ENCODE measurements around the gene OR10G3.

The OR10G3 gene

GRCh38 chr14:21534576-21534975 is 45.3 kb downstream of the OR10G3 start:
- ATAC-seq, result no peak
- TF ChIP-seq SNAI2 (CRISPR knock-in tag; IDR thresholded peaks at IDR 0.05) (no peak), ZNF565 (CRISPR knock-in tag; conservative IDR thresholded peaks at IDR 0.05; ENCODE audit: low read depth) (no peak), ZFP30 (CRISPR knock-in tag; IDR thresholded peaks at IDR 0.05) (no peak), PATZ1 (CRISPR knock-in tag; IDR thresholded peaks at IDR 0.05; ENCODE audit: borderline replicate concordance) (no peak), TCF4 (CRISPR knock-in tag; IDR thresholded peaks at IDR 0.05; ENCODE audit: borderline replicate concordance) (no peak), ESRRG (CRISPR knock-in tag; IDR thresholded peaks at IDR 0.05) (no peak), BACH2 (CRISPR knock-in tag; IDR thresholded peaks at IDR 0.05; ENCODE audit: borderline replicate concordance) (no peak), OSR1 (CRISPR knock-in tag; IDR thresholded peaks at IDR 0.05) (no peak), ZNF70 (CRISPR knock-in tag; IDR thresholded peaks at IDR 0.05) (no peak), TSHZ2 (CRISPR knock-in tag; IDR thresholded peaks at IDR 0.05) (no peak), PPARA (CRISPR knock-in tag; IDR thresholded peaks at IDR 0.05; ENCODE audit: borderline replicate concordance) (no peak), ARNTL (CRISPR knock-in tag; IDR thresholded peaks at IDR 0.05; ENCODE audit: borderline replicate concordance, low read depth) (no peak), ZFP3 (CRISPR knock-in tag; IDR thresholded peaks at IDR 0.05) (no peak), POU6F1 (CRISPR knock-in tag; IDR thresholded peaks at IDR 0.05; ENCODE audit: borderline replicate concordance, low read depth) (no peak), CSRNP3 (CRISPR knock-in tag; IDR thresholded peaks at IDR 0.05) (no peak), CREB5 (CRISPR knock-in tag; IDR thresholded peaks at IDR 0.05; ENCODE audit: low read depth) (no peak)

- no peak for ATAC-seq
- TF ChIP-seq RARB (CRISPR knock-in tag; IDR thresholded peaks at IDR 0.05) (no peak), CREB5 (CRISPR knock-in tag; IDR thresholded peaks at IDR 0.05; ENCODE audit: low read depth) (no peak), TSHZ2 (CRISPR knock-in tag; IDR thresholded peaks at IDR 0.05) (no peak), ZC3H10 (CRISPR knock-in tag; IDR thresholded peaks at IDR 0.05) (no peak), ESRRG (CRISPR knock-in tag; IDR thresholded peaks at IDR 0.05) (no peak), PATZ1 (CRISPR knock-in tag; IDR thresholded peaks at IDR 0.05; ENCODE audit: borderline replicate concordance) (no peak), POU6F1 (CRISPR knock-in tag; IDR thresholded peaks at IDR 0.05; ENCODE audit: borderline replicate concordance, low read depth) (no peak), ARNTL (CRISPR knock-in tag; IDR thresholded peaks at IDR 0.05; ENCODE audit: borderline replicate concordance, low read depth) (no peak), TOX (CRISPR knock-in tag; IDR thresholded peaks at IDR 0.05; ENCODE audit: borderline replicate concordance) (no peak), ZNF8 (CRISPR knock-in tag; IDR thresholded peaks at IDR 0.05) (no peak), BACH2 (CRISPR knock-in tag; IDR thresholded peaks at IDR 0.05; ENCODE audit: borderline replicate concordance) (no peak)
These were observed 46.6 kb downstream of the OR10G3 start for GRCh38 chr14:21533294-21533693.
